GM12875 (cell line): ENCODE data around the gene MCTP1.

Source experiments
- H3K4me3 ChIP-seq: one replicate; pipeline ENCODE4 v1.5.1; 2011; ENCODE audit warnings: low read depth, low read length, control low read depth
- CTCF ChIP-seq: IDR thresholded peaks from 2 replicates; pipeline ENCODE4 v1.5.1; 2011; ENCODE audit warnings: low read depth, mild to moderate bottlenecking, control low read depth, inconsistent platforms, low read length, moderate library complexity, borderline replicate concordance; ENCODE audit not compliant: insufficient read depth

MCTP1 gene

GRCh38 chr5:95081982-95082381 lies 202.9 kb downstream of the MCTP1 start:
- no peak for TF ChIP-seq CTCF
- no peak overlapping the region for H3K4me3 ChIP-seq

GRCh38 chr5:95081500-95081960 lies 203.4 kb downstream of the MCTP1 start:
- peak overlapping the region; percentile 44 for H3K4me3 ChIP-seq
- no peak for TF ChIP-seq CTCF

GRCh38 chr5:95080441-95080840 lies 204.5 kb downstream of the MCTP1 start:
- peak overlapping the region; percentile 24 for H3K4me3 ChIP-seq
- TF ChIP-seq CTCF: no peak

GRCh38 chr5:95080030-95080429 lies 204.9 kb downstream of the MCTP1 start:
- no peak for TF ChIP-seq CTCF
- H3K4me3 ChIP-seq: peak overlapping the region; percentile 33

GRCh38 chr5:95078868-95079267 lies 206.0 kb downstream of the MCTP1 start:
- TF ChIP-seq CTCF: no peak
- no peak overlapping the region for H3K4me3 ChIP-seq

- TF ChIP-seq CTCF: no peak
- no peak overlapping the region for H3K4me3 ChIP-seq
These were observed 208.3 kb downstream of the MCTP1 start for GRCh38 chr5:95076395-95077185.

GRCh38 chr5:95075111-95075510 lies 209.8 kb downstream of the MCTP1 start:
- TF ChIP-seq CTCF: no peak
- H3K4me3 ChIP-seq: no peak overlapping the region
